GM21576 (cell line): Measurements from ENCODE around the gene DPH7.
"Not testable (repeated sequence)": the region's sequence is repeated elsewhere in the genome, so short reads cannot be mapped to it uniquely, and the experiment has no call there.

Source experiments
- ATAC-seq: cut with Tn5 transposase; IDR thresholded peaks from one replicate; pipeline ENCODE4 v1.9.1; 2021; ENCODE audit warnings: mild to moderate bottlenecking, moderate library complexity; ENCODE audit not compliant: unreplicated experiment

Gene DPH7

DNA sequence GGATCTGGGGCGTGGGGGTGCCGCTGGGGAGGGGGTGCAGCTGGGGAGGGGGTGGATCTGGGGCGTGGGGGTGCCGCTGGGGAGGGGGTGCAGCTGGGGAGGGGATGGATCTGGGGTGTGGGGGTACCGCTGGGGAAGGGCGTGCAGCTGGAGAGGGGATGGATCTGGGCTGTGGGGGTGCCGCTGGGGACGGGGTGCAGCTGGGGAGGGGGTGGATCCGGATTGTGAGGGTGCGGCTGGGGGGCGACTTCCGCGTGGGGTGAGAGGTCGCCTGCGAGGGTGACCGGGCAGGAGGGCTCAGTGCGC lies 27.8 kb downstream of the DPH7 start:
- ATAC-seq = not testable (repeated sequence)

DNA sequence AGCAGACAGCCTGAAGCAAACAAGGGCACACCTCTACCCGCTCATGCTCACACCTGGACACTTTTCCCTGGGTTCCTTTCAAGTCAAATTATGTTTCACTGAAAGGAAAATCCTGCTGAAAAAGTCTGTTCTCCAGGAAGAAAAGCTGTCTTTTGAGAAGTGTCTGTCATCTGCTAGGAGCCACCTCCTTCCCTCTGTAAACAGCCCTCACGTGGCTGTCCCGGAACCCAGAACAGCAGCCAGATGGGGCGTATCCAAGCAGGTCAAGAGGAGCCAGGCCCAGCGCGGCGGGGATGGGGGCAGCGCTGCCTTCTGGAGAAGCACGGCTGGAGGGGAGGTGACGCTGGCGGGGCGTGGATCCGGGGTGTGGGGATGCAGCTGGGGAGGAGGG lies 28.5 kb downstream of the DPH7 start, which contains the start of gene PNPLA7:
Gene PNPLA7, minus strand, starts transcription at position 172 of the 391 bp plus-strand sequence. CDS start 205 bp downstream, outside the sequence.
- no peak for ATAC-seq

DNA sequence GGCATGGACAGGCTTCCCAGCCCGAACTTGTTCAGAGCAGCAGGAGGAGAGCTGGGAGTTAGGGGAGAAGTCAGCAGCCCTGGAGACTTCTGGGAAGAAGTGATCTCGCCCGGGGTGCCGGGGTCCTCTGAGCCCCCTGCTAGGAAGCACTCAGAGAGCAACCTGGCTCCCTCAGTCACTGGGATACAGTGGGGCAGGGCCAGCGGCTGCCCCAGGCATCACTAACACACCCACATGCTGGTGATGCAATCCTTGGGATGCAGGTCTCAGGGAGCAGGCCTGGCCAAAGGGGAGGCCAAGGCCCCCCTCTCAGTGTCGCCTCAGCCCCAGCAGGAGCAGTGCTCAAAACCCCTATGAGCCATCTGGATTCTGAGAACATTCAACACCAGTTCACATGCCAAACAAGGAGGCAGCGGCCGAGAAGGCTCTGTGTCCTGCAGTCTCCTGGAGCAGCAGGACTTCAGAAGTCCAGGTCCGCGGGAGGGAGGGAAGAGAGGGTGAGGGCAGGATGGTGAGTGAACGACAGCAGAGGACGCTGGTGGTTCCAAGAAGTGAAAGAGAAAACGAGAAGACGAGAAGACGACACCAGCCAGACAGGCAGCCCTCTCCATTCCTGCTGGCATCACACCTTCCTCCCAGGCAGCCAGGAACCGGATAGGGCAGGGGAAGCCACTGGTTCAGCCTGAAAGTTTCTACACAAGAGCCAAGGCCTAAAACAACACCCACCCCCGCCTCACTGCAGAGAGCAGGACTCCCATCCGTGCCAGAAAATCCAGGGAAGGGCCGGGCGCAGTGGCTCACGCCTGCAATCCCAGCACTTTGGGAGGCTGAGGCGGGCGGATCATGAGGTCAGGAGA lies 30.8 kb downstream of the DPH7 start:
- no peak for ATAC-seq

DNA sequence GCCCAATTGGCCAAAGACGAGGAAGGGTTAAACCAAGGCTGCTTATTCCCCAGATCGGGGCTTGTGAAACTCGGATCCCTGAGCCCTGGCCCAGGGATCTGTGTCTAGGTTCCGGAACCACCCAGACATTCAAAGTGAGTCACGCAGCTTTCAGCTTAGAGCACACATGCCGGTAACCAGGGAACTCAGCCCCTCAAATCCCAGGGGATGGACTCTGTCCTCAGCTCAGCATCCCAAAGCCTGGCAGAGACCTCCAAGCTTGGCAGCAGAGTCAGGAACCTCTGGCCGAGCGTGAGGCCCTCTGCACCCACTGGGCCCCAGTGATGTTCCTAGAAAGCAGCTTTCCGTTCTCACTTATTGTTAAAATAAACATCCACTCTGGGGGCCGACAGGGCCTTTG lies 33.6 kb downstream of the DPH7 start:
- no peak for ATAC-seq

DNA sequence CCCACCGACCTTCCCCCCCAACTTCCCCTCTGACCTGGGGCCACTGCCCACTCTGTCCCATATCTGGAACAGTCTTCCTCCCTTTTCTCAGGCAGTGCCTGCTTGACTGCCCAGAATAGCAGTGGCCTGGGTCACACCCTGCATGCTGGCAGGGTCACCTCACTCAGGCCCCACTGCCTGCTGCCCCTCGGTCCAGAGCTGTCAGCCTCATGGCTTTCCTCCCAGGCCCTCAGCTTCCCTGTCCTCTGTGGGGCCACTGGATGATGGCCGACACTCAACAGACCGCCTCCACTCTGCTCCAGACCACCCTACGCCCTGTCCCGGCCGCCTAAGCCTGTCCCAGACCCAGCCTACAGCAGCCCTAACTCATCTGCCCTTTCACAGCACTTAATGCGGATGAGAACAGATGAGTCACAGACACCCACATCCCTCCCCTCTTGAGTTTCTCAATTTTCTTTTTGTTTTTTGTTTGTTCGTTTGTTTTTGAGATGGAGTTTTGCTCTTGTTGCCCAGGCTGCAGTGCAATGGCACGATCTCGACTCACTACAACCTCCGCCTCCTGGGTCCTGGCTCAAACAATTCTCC lies 34.5 kb downstream of the DPH7 start:
- ATAC-seq = no peak

DNA sequence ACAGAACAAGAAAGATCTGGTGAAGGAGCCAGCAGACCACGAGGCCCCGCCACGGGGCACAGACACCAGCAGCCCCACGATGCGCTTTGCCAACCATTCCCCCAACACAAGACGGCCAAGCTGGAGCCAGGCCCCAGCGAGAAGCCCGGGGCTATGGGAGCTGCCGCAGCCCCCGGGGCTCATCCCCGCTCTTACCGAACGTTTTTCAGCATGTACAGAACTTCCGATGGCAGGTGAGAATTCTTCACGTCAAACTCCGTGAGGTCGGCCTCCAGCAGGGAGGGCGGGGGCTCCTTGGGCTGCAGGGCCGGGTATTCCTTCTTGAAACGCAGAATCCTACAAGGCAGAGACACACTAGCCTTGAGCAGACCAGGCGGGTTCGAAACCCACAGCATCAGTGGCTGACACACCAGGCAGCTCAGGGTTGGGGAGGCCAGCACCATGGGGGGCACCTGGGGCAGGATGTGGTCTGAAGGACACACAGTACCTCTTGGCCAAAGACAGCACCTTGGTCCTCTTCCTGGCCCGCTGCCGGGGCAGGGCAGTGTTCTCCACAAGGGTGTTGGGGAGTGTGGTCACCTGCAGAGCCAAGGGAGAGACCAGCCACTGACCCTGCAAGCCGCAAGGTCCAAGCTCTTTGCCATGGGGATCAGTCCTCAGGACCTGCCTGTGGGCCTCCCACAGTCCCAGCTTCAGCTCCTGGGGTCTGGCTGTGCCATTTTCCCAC lies 35.3 kb downstream of the DPH7 start:
- ATAC-seq = no peak

DNA sequence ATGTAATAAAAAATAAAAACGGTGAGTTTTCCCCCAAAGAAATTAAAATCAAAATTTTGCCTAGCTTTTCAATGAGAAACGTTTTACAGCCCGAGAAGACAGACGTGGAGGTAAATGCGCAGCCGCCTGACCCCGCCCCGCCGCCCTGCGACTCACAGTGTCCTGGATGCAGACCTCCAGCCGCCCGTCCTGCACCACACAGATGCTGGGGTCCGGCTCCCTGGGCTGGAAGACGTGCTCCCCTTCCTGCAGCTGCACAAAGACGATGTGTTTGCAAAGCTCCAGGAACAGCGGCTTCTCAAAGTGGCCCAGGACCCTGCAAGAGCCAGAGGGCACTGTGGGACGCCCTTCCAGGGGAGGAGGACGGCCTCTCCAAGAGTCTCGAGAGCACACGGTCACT lies 36.2 kb downstream of the DPH7 start:
- no peak for ATAC-seq

DNA sequence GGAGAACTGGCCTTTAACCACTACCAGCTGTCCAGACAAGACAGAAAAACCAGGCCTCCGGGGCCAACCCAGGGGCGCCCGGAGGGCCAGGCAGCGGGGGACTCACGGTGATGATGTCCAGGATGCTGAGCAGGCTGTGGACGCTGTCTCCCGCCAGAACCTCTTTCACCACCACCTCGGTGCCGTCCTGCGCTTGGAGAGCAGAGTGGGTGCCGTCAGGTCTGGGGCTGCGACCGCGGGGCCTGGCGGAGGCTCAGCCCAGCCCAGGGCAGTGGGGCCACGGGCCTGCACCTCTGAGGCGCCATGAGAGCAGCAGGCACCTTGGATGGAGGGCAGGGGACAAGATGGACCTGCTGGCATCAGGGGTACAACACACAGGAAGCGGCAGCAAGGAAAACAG lies 38.2 kb downstream of the DPH7 start:
- no peak for ATAC-seq

DNA sequence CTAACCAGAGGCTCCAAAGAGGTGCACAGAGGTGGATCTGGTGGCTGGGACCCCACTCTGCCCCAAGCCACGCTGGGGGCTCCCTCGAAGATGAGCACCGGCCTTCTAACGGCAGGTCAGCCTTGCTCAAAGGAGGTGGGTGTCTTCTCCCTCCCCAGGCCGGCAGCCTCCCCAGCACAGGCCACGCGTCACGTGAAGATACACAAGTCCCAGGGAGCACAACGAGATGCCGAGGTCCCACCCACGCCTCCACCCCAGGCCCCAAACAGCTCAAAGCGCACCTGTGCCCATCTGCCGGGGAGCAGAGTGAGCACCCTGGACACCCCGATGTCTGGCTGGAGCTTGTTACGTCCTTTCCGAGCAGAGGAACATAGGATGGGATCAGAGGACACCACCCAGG lies 40.7 kb downstream of the DPH7 start:
- no peak for ATAC-seq

DNA sequence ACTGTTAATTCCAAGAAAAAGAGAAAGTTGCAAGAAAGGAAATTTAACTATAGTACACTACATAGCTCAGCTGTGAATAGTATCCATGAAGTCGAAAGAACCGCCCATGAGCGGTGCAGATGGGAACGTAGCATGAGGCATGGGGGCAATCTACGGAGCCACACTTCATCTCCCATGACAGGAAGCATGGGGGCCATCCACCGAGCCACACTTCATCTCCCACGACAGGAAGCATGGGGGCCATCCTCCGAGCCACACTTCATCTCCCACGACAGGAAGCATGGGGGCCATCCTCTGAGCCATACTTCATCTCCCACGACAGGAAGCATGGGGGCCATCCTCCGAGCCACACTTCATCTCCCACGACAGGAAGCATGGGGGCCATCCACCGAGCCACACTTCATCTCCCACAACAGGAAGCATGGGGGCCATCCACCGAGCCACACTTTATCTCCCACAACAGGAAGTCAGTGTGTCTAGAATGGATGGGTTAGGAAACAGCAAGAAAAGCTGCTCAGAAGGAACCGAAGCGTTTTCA lies 42.1 kb downstream of the DPH7 start:
- not testable (repeated sequence) for ATAC-seq

DNA sequence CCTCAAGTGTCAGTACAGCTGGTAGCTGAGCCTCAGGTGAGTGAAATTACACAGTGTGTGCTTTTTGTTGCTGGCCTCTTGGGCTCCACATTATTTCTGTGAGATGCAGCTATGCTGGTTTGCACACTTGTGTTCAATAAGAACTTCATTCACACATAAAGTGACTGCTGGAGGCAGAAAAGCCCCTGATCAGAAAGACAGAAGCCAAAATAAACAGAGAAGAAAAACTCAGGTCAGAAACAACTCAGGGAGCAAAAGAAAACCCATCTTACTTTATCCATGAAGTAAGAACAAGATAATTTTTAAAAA lies 43.7 kb downstream of the DPH7 start:
- no peak for ATAC-seq

DNA sequence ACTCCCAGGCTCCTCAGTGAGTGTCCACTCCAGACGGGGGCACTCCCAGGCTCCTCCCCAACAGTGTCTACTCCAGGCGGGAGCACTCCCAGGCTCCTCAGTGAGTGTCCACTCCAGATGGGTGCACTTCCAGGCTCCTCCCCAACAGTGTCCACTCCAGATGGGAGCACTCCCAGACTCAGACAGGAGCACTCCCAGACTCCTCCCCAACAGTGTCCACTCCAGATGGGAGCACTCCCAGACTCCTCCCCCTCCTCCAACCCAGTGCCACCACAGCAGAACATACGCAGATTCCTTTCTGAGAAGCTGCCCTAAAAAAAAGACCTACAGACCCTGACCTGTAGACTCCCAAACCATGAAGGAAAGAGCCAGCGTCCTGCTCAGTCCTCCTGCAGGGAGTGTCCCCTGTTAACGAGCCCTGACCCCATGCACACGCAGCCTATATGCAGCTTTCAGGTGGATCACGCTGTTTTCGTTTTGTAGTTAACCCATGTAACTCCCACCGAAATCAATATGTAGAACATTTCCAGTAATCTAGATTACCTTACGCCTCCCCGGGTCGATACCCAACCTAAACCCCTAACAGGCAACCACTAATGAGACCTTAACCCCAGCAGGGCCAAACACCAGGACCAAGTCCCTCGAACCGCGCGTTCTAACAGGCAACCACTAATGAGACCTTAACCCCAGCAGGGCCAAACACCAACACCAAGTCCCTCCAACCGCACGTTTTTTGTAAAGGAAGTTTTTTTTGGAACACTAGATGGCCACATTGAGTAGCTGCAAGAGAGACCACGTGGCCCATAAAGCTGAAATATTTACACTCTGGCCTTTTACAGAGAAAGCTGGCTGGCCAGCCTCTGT lies 44.2 kb downstream of the DPH7 start:
- no peak for ATAC-seq

DNA sequence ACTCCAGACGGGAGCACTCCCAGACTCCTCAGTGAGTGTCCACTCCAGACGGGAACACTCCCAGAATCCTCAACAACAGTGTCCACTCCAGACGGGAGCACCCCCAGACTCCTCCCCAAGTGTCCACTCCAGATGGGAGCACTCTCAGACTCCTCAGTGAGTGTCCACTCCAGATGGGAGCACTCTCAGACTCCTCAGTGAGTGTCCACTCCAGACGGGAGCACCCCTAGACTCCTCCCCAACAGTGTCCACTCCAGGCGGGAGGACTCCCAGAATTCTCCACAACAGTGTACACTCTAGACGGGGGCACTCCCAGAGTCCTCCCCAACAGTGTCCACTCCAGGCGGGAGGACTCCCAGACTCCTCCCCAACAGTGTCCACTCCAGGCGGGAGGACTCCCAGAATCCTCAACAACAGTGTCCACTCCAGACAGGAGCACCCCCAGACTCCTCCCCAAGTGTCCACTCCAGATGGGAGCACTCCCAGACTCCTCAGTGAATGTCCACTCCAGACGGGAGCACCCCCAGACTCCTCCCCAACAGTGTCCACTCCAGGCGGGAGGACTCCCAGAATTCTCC lies 45.7 kb downstream of the DPH7 start:
- ATAC-seq = not testable (repeated sequence)

DNA sequence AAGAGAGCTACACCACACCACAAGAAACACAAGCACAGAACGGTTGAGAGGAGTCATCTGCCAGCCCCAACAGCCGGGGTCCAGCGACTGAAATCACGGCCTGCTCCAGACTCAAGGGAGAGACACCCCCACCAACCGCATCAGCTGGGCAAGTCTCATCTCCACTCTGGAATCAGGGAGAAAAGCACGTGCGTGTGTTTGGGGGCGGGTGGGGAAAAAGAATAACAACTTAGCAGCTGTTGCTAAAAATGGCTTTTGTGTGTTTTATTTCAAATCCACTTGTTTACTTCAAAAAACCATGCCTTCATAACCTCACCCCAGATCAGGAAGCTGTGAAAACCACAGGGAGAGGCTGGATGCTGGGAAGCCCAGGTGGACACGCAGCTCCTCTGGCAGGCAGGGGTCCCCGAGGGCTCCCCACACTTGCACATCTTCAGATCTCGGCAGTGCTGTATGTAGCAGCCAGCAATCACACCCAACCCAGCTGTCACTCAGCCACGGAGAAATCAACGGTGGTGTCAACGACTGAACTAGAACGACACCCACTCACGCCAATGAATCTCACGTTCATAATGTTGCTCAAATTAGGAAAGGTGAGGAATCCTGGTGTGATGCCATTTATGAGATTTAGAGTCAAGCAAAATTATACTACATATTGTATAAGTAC lies 47.5 kb downstream of the DPH7 start:
- no peak for ATAC-seq

DNA sequence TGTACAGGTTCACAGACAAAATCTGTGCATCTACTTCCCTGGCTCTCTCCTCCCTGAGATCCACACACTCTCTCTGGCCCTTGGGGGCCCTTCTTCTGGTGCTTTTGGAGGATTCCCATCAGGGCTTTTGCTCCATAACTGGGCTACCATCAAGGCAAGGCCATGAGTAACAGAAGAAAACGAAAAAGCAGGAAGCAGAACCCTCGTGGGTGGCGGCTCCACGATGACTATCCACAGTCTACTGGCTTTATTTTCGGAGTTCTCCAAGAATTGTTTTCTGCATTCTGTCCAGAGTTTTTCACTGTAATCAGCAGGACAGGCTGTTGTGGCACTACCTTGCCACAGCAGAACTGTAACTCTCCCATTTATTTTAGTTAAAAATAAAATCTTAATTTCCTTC lies 48.4 kb downstream of the DPH7 start:
- ATAC-seq = no peak

DNA sequence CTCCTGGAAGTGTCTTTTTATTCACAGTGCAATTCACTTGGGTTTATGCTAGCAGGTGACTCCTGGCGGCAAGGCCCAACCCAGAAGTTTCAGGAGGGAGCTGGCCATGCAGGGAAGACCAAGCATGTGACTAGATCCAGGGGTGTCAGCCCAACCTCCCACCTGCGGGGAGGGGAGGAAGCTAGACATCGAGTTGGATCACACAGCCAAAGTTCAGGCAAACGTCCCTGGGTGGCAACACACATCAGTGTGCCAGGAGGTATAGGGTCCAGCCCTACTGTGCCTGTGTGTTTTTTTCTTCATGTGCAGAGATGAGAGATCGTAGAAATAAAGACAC lies 53.8 kb downstream of the DPH7 start:
- ATAC-seq = no peak

DNA sequence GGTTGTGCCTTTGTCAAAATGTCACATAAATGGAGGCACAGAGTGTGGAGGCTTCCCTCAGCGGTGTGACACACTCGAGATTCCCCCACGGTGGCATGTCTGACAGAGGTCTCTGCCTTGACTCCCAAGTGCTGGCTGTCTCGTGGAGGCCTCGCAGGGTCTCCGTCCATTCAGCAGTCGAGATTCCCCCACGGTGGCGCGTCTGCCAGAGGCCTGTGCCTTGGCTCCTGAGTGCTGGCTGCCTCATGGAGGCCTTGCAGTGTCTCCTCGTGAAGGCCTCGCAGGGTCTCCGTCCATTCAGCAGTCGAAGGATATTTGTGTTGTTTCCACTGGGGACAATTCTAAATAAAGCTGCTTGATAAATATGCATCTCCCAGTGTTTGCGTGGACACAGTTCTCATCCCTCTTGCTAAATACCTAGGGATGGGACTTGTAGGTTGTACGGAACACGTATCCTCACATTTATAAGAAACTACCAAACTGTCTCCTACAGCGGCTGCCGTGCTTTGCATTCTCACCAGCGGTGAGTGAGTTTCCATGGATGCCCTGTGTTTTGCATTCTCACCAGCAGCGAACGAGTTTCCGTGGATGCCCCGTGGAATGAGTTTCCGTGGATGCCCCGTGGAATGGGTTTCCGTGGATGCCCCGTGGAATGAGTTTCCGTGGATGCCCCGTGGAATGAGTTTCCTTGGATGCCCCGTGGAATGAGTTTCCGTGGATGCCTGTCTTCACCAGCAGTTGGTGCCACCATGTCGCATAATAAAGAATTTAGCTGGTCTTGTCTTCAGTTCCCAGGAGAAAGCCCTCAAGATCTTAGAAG lies 54.4 kb downstream of the DPH7 start:
- no peak for ATAC-seq

DNA sequence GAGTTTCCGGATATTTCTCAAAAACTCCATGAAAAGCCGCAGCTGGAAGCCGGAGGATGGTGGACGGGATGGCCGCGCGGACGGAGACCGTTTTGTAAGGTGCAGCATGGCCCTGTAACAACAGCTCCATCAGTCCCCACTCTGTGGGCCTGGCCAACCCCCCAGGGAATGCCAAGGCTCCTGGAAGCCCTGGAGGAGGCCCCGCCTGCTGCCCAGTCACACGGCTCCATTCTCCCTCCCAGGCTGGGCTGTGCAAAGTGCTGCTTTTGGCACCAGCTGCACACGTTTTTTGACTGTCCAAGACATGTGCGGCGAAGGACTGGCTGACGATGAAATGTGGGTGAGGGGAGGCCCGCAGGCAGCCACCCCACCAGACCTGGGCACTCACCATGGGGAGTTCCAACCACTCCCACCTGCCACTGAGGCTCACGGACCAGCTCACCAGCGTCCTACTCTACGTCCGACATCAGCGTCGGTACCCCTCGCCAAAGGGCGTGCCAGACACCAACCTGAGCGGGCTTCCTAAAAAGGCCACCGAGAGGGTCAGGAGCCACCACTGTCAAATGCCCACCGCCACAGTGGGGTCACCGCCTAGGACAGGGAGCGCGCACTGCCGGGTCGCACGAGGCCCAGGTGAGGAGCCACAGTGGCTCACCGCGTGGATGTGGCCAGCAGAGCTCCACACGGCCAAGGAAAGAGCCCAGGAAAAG lies 55.8 kb downstream of the DPH7 start:
- ATAC-seq = no peak
